GM12864 (cell line): Measurements from ENCODE around the gene POLR1E.

ENCODE experiments used
- DNase-seq: peaks from one replicate; pipeline ENCODE4 v3.0.0-alpha.2; 2011; ENCODE audit warnings: low read depth
- H3K4me3 ChIP-seq: 2 replicates; pipeline ENCODE4 v1.5.1; 2011; ENCODE audit warnings: mild to moderate bottlenecking, low read depth, low read length, control low read depth
- TF ChIP-seq, protein P1 (sequence below): IDR thresholded peaks from 2 replicates; pipeline ENCODE4 v1.5.1; 2011; ENCODE audit warnings: low read depth, mild to moderate bottlenecking, moderate library complexity, low read length, control low read depth, inconsistent platforms; ENCODE audit errors: missing control alignments

Gene POLR1E, protein sequence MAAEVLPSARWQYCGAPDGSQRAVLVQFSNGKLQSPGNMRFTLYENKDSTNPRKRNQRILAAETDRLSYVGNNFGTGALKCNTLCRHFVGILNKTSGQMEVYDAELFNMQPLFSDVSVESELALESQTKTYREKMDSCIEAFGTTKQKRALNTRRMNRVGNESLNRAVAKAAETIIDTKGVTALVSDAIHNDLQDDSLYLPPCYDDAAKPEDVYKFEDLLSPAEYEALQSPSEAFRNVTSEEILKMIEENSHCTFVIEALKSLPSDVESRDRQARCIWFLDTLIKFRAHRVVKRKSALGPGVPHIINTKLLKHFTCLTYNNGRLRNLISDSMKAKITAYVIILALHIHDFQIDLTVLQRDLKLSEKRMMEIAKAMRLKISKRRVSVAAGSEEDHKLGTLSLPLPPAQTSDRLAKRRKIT

DNA sequence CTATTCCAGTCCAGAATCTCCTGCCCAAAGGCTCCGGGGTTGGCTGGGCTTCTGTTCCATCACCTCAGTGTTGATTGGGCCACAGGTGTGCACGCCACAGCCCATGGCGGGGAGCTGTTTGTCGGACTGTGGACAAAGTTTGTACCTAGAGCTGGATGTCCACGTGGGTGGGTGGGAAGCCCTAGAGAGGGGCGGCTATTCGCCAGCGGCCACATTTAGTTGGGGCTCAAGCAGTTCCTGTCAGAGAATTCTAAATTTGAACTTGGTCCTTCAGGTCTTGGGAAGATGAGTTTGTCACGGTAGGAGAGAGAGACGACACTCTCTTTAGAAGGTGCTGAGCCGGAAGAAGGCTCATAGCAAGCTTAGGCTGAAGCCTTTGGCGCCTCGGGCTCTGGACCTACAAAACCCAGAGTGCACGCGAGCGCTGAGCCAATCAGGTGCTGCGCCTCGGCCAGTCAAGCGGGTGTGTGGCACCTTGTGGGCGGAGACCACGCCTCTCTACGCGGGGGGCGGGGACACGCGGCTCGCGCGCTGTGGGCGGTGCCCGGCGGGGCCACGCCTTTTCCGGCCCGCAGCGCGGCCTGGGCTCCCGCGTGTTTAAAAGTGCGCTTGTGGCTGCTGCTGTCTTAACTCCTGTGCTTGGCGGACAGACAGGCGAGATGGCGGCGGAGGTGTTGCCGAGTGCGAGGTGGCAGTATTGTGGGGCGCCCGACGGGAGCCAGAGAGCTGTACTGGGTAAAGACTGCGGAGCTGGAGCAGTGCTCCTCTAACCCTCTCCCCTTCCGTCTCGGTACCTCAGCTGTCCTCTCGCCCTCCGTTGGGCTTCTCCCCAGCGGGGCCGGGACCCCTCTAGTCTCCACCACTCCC is at the start of gene POLR1E:
Gene POLR1E (plus strand): TSS at position 560 of the 867 bp plus-strand sequence. CDS start 100 bp downstream, at position 660.
- peak within 1 kb of the TSS; percentile 85 for H3K4me3 ChIP-seq
- TF ChIP-seq, protein P1, sequence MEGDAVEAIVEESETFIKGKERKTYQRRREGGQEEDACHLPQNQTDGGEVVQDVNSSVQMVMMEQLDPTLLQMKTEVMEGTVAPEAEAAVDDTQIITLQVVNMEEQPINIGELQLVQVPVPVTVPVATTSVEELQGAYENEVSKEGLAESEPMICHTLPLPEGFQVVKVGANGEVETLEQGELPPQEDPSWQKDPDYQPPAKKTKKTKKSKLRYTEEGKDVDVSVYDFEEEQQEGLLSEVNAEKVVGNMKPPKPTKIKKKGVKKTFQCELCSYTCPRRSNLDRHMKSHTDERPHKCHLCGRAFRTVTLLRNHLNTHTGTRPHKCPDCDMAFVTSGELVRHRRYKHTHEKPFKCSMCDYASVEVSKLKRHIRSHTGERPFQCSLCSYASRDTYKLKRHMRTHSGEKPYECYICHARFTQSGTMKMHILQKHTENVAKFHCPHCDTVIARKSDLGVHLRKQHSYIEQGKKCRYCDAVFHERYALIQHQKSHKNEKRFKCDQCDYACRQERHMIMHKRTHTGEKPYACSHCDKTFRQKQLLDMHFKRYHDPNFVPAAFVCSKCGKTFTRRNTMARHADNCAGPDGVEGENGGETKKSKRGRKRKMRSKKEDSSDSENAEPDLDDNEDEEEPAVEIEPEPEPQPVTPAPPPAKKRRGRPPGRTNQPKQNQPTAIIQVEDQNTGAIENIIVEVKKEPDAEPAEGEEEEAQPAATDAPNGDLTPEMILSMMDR = no peak
- DNase-seq = peak; percentile 94

DNA sequence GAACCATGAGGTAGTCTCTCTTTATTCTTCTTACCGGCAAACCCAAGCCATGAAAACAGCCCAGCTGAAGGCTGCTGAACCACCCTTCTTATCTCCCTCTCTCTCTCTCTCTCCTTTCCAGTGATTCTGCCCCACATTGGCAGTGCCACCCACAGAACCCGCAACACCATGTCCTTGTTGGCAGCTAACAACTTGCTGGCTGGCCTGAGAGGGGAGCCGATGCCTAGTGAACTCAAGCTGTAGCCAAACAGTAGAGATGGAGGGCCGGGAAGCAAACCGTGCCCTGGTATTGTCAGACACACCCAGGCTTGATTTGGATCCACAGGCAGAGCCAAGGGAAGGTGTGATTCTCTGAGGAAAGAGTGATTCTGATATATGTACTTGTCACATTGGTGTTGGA is 49.2 kb upstream of the POLR1E start:
- no peak for DNase-seq
- TF ChIP-seq, protein P1 = no peak
- H3K4me3 ChIP-seq = no peak overlapping the region

DNA sequence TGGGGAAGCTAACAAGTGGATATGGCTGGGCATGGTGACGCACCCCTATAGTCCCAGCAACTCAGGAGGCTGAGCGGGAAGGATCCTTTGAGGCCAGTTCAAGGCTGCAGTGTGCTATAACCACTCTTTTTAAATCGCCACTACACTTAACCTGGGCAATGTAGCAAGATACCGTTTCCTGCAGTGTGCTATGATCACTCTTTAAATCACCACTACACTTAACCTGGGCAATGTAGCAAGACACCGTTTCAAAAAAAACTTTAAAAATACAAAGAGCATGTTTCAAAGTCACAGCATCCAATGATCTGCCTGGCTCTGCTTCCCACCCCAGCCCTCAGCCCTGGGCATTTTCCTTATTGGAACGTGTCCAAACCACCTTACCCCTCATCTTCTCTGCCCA is 48.7 kb upstream of the POLR1E start:
- no peak overlapping the region for H3K4me3 ChIP-seq
- TF ChIP-seq, protein P1 = no peak
- DNase-seq = no peak

DNA sequence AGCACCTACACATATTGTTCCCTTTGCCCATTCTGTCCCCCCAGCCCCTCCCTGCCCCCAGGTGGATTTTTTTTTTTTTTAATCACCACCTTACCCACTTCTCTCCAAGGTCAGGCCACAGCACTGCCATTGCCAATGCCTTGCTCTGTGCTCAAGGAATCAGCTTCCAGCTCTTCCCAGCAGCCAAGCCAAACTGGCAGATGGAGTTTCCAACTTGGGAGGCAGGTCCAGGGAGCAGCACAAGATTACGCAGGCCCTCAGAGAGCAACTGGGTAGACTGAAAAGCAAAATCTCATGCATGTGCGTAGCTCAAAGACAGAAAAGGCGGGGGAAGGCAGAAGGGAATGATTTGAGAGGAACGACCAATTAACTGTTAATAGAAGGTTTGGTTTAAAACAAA is 48.1 kb upstream of the POLR1E start:
- no peak overlapping the region for H3K4me3 ChIP-seq
- no peak for DNase-seq
- TF ChIP-seq, protein P1 = no peak

DNA sequence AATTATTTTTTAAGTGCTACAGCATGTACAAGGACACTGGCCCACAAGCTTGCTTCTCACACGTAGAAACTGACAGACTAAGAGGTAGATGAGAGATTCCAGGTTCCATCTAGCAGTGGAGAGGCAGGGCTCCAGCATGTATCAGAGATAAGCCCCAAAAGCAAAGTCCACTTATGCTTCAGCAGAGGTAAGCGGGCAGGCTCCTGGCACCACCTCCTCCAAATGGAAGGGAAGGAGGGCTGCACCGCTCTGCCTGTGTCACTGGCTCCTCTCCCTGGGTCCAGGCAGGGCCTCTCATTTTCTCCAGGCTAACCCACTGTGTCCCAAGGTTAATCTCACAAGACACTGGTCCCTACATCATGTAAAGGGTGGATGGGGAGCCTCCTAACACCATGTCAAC is 47.4 kb upstream of the POLR1E start:
- TF ChIP-seq, protein P1 = no peak
- no peak overlapping the region for H3K4me3 ChIP-seq
- DNase-seq = no peak

DNA sequence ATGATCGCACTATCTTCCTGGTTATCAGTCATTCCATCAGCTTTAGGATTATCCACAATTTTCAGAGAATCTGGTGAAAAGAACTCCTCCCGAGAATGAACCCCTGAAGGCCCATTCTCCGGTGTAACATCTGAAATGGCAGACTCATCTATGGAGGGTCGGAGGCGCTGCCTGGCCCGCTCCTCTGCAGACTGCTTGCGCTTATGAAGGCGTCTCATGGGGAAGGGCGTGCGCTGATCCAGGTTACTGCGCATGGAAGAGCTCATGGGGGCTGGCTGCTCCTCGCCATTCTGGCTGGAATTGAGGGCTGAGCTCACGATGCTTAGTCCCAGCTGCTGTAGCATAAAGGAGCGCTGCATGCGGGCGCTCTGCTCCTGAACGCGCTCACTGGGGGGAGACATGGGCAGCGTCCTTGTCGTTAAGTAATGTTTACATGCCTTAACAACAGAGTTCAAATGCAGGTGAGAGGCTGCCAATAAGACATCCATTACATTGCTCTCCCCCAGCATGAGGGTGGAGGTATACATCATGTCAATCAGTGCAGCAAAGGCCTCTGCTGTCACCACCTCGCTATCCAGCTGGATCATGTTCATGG is 43.9 kb upstream of the POLR1E start:
- no peak for DNase-seq
- H3K4me3 ChIP-seq = no peak overlapping the region
- TF ChIP-seq, protein P1 = no peak
